ENCODE measurements around the gene OR6S1. TPM values are rescaled to one million over a fixed set of nuclear protein-coding genes. Genes with fewer than 3 reads are reported as not detected.
"Not testable (repeated sequence)": the region's sequence is repeated elsewhere in the genome, so short reads cannot be mapped to it uniquely, and the experiment has no call there.

OR6S1 gene
- total RNA-seq, 1 donor from 2014 or later: not detected

DNA sequence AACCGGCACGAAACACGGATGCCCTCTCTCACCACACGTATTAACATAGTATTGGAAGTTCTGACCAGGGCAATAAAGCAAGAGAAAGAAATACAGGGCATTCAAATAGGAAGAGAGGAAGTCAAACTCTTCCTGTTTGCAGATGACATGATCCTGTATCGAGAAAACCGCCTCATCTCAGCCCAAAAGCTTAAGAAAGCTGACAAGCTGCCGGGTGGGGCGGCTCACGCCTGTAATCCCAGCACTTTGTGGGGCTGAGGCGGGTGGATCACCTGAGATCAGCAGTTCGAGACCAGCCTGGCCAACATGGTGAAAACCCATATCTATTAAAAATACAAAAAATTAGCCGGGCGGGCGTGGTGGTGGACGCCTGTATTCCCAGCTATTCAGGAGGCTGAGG, 17.7 kb downstream of the OR6S1 start:
- TF ChIP-seq, protein P1, sequence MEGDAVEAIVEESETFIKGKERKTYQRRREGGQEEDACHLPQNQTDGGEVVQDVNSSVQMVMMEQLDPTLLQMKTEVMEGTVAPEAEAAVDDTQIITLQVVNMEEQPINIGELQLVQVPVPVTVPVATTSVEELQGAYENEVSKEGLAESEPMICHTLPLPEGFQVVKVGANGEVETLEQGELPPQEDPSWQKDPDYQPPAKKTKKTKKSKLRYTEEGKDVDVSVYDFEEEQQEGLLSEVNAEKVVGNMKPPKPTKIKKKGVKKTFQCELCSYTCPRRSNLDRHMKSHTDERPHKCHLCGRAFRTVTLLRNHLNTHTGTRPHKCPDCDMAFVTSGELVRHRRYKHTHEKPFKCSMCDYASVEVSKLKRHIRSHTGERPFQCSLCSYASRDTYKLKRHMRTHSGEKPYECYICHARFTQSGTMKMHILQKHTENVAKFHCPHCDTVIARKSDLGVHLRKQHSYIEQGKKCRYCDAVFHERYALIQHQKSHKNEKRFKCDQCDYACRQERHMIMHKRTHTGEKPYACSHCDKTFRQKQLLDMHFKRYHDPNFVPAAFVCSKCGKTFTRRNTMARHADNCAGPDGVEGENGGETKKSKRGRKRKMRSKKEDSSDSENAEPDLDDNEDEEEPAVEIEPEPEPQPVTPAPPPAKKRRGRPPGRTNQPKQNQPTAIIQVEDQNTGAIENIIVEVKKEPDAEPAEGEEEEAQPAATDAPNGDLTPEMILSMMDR (conservative IDR thresholded peaks at IDR 0.05): no peak
- peak overlapping the region; percentile 89 for H3K4me3 Mint-ChIP-seq
- H3K27ac Mint-ChIP-seq (ENCODE audit: unreplicated experiment): no peak overlapping the region
- H3K4me1 Mint-ChIP-seq: peaks cover 47% of the 10 kb centered on the region
- H3K9me3 Mint-ChIP-seq: no peaks in the 10 kb centered on the region
- DNase-seq (ENCODE audit: low read depth, low spot score): no peak
- H3K27me3 Mint-ChIP-seq (ENCODE audit: low read depth): peaks cover 72% of the 10 kb centered on the region
- H3K36me3 Mint-ChIP-seq (ENCODE audit: low read depth): peaks cover 8% of the 10 kb centered on the region

DNA sequence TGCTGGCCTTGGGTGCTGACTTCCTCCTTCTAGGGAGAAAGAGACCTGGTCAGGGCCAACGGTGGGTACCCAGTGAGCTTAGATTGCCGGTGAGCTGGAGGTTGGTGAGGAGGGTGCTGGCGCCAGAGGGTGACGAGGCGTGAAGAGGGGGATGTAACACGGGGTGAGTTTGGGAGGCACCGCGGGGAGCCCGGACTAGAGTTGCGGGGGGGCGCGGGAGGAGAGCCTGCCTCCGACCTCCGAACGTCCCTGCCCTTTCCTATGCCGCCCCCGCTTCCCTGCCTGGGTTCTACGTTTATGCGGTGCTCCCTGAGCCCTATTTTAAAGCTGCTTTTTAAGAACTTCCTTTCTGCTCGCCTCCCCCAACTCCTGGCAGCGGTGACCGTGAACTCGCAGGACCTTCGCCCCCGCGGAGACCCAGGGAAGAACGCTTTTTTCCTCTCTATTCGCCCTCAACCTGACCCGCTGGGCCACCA, 18.6 kb downstream of the OR6S1 start:
- Mint-ChIP-seq H3K27ac (ENCODE audit: unreplicated experiment) (no peak overlapping the region), H3K4me1 (peaks cover 40% of the 10 kb centered on the region), H3K4me3 (no peak overlapping the region), H3K9me3 (no peaks in the 10 kb centered on the region), H3K27me3 (ENCODE audit: low read depth) (peaks cover 68% of the 10 kb centered on the region), H3K36me3 (ENCODE audit: low read depth) (peaks cover 8% of the 10 kb centered on the region)
- DNase-seq (ENCODE audit: low read depth, low spot score): no peak
- TF ChIP-seq, protein P1 (conservative IDR thresholded peaks at IDR 0.05): no peak

DNA sequence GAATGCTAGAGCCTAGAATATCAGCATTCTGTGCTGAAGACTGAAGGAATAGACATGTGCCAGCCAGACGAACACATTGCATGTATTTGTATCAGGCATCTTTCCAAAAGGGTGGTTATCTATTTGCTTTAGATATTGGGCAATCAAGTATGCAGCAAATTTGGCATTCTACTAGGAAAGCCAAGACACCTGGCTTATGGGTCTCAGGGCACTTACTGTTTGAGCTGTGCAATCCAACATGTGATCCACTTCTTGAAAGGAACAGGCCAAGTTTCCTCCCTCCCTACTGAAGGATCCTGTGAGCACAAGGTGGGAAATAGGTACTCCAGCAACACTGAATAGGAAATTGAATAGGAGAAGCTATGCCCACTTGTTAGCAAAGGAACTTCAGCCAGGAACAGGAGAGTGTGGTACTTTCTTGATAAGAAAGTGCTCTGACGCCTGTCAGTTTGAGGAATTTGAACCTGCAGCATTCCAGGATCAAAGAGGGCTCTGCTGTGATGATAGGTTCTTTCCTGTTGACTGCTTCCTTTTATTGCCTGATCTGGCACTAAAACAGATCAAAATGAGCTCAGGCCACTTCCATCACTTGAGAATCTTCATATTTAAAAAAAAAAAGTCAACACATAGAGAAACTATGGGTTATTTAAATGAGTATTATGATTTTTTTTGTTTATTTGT, 20.6 kb downstream of the OR6S1 start:
- no peak overlapping the region for H3K4me3 Mint-ChIP-seq
- H3K36me3 Mint-ChIP-seq (ENCODE audit: low read depth): peaks cover 8% of the 10 kb centered on the region
- H3K4me1 Mint-ChIP-seq: peaks cover 28% of the 10 kb centered on the region
- H3K27ac Mint-ChIP-seq (ENCODE audit: unreplicated experiment): no peak overlapping the region
- H3K9me3 Mint-ChIP-seq: no peaks in the 10 kb centered on the region
- DNase-seq (ENCODE audit: low read depth, low spot score): no peak
- H3K27me3 Mint-ChIP-seq (ENCODE audit: low read depth): peaks cover 52% of the 10 kb centered on the region
- TF ChIP-seq, protein P1 (conservative IDR thresholded peaks at IDR 0.05): no peak

DNA sequence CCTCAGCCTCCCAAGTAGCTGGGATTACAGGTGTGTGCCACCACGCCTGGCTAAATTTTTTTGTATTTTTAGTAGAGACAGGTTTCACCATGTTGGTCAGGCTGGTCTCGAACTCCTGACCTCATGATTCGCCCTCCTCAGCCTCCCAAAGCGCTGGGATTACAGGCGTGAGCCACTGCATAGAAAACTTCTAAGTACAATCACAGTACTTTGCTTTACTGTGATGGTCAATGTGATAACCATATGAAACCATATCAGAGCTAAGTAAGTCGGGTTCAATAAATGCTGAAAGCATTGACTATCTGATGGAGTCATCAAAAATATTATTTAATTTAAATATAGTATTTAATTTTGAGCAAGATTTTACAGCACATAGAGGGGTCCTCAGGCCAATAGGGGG, 21.8 kb downstream of the OR6S1 start:
- DNase-seq (ENCODE audit: low read depth, low spot score); H3K27ac Mint-ChIP-seq (ENCODE audit: unreplicated experiment); H3K36me3 Mint-ChIP-seq (ENCODE audit: low read depth); H3K9me3 Mint-ChIP-seq; H3K4me3 Mint-ChIP-seq: not testable (repeated sequence)
- Mint-ChIP-seq H3K4me1 (peaks cover 17% of the 10 kb centered on the region), H3K27me3 (ENCODE audit: low read depth) (peaks cover 40% of the 10 kb centered on the region)

DNA sequence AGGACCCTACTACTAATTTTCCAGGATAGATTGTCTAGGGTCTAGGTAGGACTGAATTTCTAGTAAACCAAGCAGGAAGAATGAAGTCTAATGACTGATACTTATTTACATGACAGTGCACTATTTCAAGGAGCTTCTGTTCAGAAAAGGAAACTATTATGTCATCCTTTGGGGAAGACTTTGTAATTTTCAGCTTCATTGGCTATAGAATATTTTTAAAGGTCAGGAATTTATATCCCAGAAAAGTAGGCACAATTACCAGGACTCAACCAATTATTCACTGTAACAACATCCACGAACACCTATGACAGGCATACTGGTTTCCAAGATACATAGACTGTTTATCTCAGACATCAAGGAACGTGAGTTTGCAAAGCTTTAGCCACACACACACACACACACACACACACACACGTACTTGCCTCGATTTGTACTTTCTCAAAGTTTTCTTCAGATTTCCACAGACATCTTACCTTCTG, 23.2 kb downstream of the OR6S1 start:
- Mint-ChIP-seq H3K4me3 (no peak overlapping the region), H3K27me3 (ENCODE audit: low read depth) (peaks cover 30% of the 10 kb centered on the region), H3K9me3 (no peaks in the 10 kb centered on the region), H3K4me1 (peaks cover 12% of the 10 kb centered on the region), H3K27ac (ENCODE audit: unreplicated experiment) (no peak overlapping the region), H3K36me3 (ENCODE audit: low read depth) (peaks cover 2% of the 10 kb centered on the region)
- no peak for DNase-seq (ENCODE audit: low read depth, low spot score)
- TF ChIP-seq, protein P1 (conservative IDR thresholded peaks at IDR 0.05): no peak
